GM18868 (cell line): Measurements from ENCODE around the gene TMEM150A.
"Not testable (repeated sequence)": the region's sequence is repeated elsewhere in the genome, so short reads cannot be mapped to it uniquely, and the experiment has no call there.

Source experiments
- ATAC-seq: cut with Tn5 transposase; IDR thresholded peaks from one replicate; pipeline ENCODE4 v1.9.1; 2021; ENCODE audit warnings: mild to moderate bottlenecking, moderate library complexity; ENCODE audit not compliant: unreplicated experiment

The TMEM150A gene

GRCh38 chr2:85613717-85614515 is 11.4 kb upstream of the TMEM150A start:
- ATAC-seq = no peak

- peak; percentile 77 for ATAC-seq
Measured at GRCh38 chr2:85611705-85612587, 9.4 kb upstream of the TMEM150A start, which contains the start of gene C2orf68. TSS of gene C2orf68 (minus strand) at chr2:85612066. CDS start at chr2:85611984, 82 bp downstream.

- ATAC-seq = no peak
Measured at GRCh38 chr2:85611217-85611704, 8.8 kb upstream of the TMEM150A start.

- no peak for ATAC-seq
Measured at GRCh38 chr2:85607268-85608215, 5.0 kb upstream of the TMEM150A start.

GRCh38 chr2:85606116-85606455 is 3.6 kb upstream of the TMEM150A start:
- no peak for ATAC-seq

GRCh38 chr2:85605406-85606115 is 3.1 kb upstream of the TMEM150A start:
- no peak for ATAC-seq

GRCh38 chr2:85604568-85605339 is 2.3 kb upstream of the TMEM150A start:
- ATAC-seq = no peak

- not testable (repeated sequence) for ATAC-seq
Measured at GRCh38 chr2:85604133-85604444, 1.6 kb upstream of the TMEM150A start.

- peak; percentile 40 for ATAC-seq
Measured at GRCh38 chr2:85601771-85602475, 575 bp downstream of the TMEM150A start.

GRCh38 chr2:85600951-85601770 is 1.3 kb downstream of the TMEM150A start:
- no peak for ATAC-seq

GRCh38 chr2:85600235-85600575 is 2.3 kb downstream of the TMEM150A start:
- no peak for ATAC-seq

GRCh38 chr2:85599468-85600234 is 2.8 kb downstream of the TMEM150A start:
- ATAC-seq = no peak

- ATAC-seq = no peak
Measured at GRCh38 chr2:85598594-85599340, 3.7 kb downstream of the TMEM150A start.

GRCh38 chr2:85597241-85597640 is 5.3 kb downstream of the TMEM150A start:
- no peak for ATAC-seq

- ATAC-seq = no peak
Measured at GRCh38 chr2:85596486-85597143, 5.9 kb downstream of the TMEM150A start.

GRCh38 chr2:85596026-85596333 is 6.5 kb downstream of the TMEM150A start:
- peak; percentile 4 for ATAC-seq
